HEK293T (cell line): Measurements from ENCODE around the gene IFIT1B.
"Not testable (repeated sequence)": the region's sequence is repeated elsewhere in the genome, so short reads cannot be mapped to it uniquely, and the experiment has no call there.

ENCODE experiments used
- CTCF ChIA-PET: fragments of 350-600 bp; formaldehyde crosslinking; extraction: SDS; loops from one replicate; lab custom pipeline; 2021; ENCODE audit warnings: antibody characterized with exemption, inconsistent platforms; lab: Yijun Ruan, JAX
- POLR2A ChIA-PET: fragments of 350-600 bp; formaldehyde crosslinking; extraction: SDS; loops from one replicate; lab custom pipeline; 2020; ENCODE audit warnings: antibody characterized with exemption, inconsistent platforms; lab: Yijun Ruan, JAX
- DNase-seq: peaks from one replicate; pipeline ENCODE4 v3.0.0; 2012; ENCODE audit warnings: mixed read lengths; ENCODE audit errors: extremely low spot score
- ARNT ChIP-seq: fragments of 450-650 bp; IDR thresholded peaks from 2 replicates; pipeline ENCODE4 v1.6.1; 2017; ENCODE audit warnings: mild to moderate bottlenecking
- BHLHE40 ChIP-seq: fragments of 450-650 bp; IDR thresholded peaks from 2 replicates; pipeline ENCODE4 v1.6.1; 2016; ENCODE audit warnings: mild to moderate bottlenecking, moderate library complexity, borderline replicate concordance
- CTBP1 ChIP-seq: fragments of 450-650 bp; IDR thresholded peaks from 2 replicates; pipeline ENCODE4 v1.6.1; 2016; ENCODE audit warnings: borderline replicate concordance
- ELF4 ChIP-seq: fragments of 450-650 bp; IDR thresholded peaks from 2 replicates; pipeline ENCODE4 v1.6.1; 2017; ENCODE audit warnings: antibody characterized with exemption
- FOXA1 ChIP-seq: fragments of 450-650 bp; IDR thresholded peaks from 2 replicates; pipeline ENCODE4 v1.6.1; 2016; ENCODE audit warnings: mild to moderate bottlenecking
- FOXK2 ChIP-seq: fragments of 450-650 bp; IDR thresholded peaks from 2 replicates; pipeline ENCODE4 v1.6.1; 2016; ENCODE audit warnings: mild to moderate bottlenecking
- FOXM1 ChIP-seq: fragments of 450-650 bp; IDR thresholded peaks from 2 replicates; pipeline ENCODE4 v1.6.1; 2017; ENCODE audit warnings: mild to moderate bottlenecking, borderline replicate concordance
- HDGF ChIP-seq: fragments of 450-650 bp; IDR thresholded peaks from 2 replicates; pipeline ENCODE4 v1.6.1; 2017; ENCODE audit warnings: antibody characterized with exemption, borderline replicate concordance
- L3MBTL2 ChIP-seq: fragments of 450-650 bp; conservative IDR thresholded peaks from 2 replicates; pipeline ENCODE4 v1.6.1; 2016; ENCODE audit warnings: mild to moderate bottlenecking
- LEF1 ChIP-seq: fragments of 450-650 bp; IDR thresholded peaks from 2 replicates; pipeline ENCODE4 v1.6.1; 2017; ENCODE audit warnings: mild to moderate bottlenecking, borderline replicate concordance
- NFRKB ChIP-seq: fragments of 450-650 bp; IDR thresholded peaks from 2 replicates; pipeline ENCODE4 v1.6.1; 2016; ENCODE audit warnings: mild to moderate bottlenecking, moderate library complexity
- PKNOX1 ChIP-seq: fragments of 450-650 bp; IDR thresholded peaks from 2 replicates; pipeline ENCODE4 v1.6.1; 2016
- SP1 ChIP-seq: fragments of 450-650 bp; IDR thresholded peaks from 2 replicates; pipeline ENCODE4 v1.6.1; 2017
- SUZ12 ChIP-seq: fragments of 450-650 bp; IDR thresholded peaks from 2 replicates; pipeline ENCODE4 v1.6.1; 2016; ENCODE audit warnings: mild to moderate bottlenecking
- TARDBP ChIP-seq: fragments of 450-650 bp; IDR thresholded peaks from 2 replicates; pipeline ENCODE4 v1.6.1; 2016
- ZNF384 ChIP-seq: fragments of 450-650 bp; IDR thresholded peaks from 2 replicates; pipeline ENCODE4 v1.6.1; 2016

IFIT1B gene

GRCh38 chr10:89377705-89378637, at the start of gene IFIT1B:
Gene IFIT1B (plus strand): TSS chr10:89378056. CDS start chr10:89378136, 80 bp downstream.
- no peak for TF ChIP-seq SP1
- no peak for TF ChIP-seq FOXM1
- no peak for TF ChIP-seq SUZ12
- no peak for TF ChIP-seq BHLHE40
- no peak for TF ChIP-seq PKNOX1
- no peak for TF ChIP-seq FOXA1
- TF ChIP-seq NFRKB, result no peak
- TF ChIP-seq ZNF384, result no peak
- TF ChIP-seq HDGF, result no peak
- no peak for TF ChIP-seq ARNT
- no peak for TF ChIP-seq TARDBP
- no peak for TF ChIP-seq CTBP1
- no peak for TF ChIP-seq ELF4
- TF ChIP-seq FOXK2, result no peak
- TF ChIP-seq L3MBTL2, result no peak
- no peak for TF ChIP-seq LEF1
- ChIA-PET POLR2A (no interaction called here), CTCF (interaction anchor here (1.4 kb wide), 1 partner anchor 9 kb away, joined by 3 read pairs; no protein-coding TSS in a partner anchor)
- peak; percentile 30 for DNase-seq

GRCh38 chr10:89329151-89329550, 48.7 kb upstream of the IFIT1B start:
- ChIA-PET CTCF (no interaction called here), POLR2A (no interaction called here)
- TF ChIP-seq ARNT (no peak), TARDBP (no peak), FOXM1 (no peak), HDGF (no peak), PKNOX1 (no peak), SUZ12 (no peak), FOXA1 (no peak), NFRKB (no peak), L3MBTL2 (no peak), CTBP1 (no peak), ZNF384 (no peak), FOXK2 (no peak), LEF1 (no peak), BHLHE40 (no peak), SP1 (no peak), ELF4 (no peak)
- DNase-seq, result no peak

DNA sequence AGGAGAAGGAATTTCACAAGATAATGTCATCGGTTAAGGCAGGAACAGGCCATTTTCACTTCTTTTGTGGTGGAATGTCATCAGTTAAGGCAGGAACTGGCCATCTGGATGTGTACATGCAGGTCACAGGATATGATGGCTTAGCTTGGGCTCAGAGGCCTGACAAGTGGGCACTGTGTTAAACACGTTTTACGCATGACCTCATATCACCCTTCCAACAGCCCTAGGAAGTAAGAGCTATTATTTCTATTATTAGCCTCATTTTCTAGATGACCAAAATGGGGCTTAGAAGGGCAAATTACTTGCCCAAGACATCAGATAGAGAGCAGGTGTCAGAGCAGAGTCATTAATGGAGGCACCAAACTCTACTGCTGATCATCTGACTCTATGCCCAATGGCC, 47.8 kb upstream of the IFIT1B start:
- CTCF ChIA-PET, POLR2A ChIA-PET, DNase-seq: not testable (repeated sequence)

DNA sequence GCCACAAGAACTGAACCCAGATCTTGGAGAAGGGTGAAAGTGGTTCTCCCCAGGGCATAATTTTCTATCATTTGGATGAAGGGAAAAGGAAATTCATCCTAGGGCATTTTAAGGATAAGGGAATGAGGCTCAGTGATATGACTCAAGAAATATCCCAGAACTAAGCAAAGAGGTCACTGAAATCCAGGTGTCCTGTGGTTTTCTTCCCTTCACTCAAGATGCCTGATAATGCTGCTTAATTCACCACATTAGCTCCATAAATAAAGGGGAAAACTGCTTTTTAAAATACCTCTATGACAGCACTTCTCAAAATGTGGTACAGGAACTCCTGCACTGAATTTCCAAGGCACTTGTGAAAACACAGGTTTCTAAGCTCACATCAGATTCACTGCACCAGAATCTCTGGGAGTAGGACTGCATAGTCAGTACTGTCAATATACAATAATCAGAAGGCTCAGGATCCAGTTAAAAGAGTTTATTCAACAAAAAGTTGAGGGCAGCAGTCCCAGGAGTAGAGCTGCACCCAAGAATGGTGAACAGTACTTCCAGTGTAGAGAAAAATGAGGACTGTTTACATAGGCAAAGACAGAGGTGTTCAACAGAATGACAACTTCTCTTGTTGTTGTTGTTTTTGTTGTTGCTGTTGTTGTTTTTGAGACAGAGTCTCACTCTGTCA, 47.2 kb upstream of the IFIT1B start:
- ChIA-PET POLR2A (no interaction called here), CTCF (no interaction called here)
- no peak for DNase-seq
- TF ChIP-seq ARNT (no peak), TARDBP (no peak), SUZ12 (no peak)

DNA sequence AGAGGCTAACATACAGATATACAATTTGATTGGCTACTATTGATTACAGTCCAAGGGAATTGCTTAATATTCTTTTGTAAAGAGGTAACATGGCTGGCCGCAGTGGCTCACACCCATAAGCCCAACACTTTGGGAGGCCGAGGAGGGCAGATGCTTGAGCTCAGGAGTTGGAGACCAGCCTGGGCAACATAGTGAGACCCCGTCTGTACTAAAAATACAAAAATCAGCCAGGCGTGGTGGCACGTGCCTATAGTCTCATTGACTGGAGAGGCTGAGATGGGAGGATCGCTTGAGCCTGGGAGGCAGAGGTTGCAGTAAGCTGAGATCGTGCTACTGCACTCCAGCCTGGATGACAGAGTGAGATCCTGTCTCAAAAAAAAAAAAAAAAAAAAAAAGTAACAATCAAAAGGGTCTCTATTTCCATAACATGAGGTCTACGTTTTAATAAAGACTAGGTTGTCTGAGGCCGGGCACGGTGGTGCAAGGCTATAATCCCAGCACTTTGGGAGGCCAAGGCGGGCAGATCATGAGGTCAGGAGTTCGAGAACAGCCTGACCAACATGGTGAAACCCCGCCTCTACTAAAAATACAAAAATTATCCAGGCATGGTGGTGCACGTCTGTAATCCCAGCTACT, 46.3 kb upstream of the IFIT1B start:
- POLR2A ChIA-PET, CTCF ChIA-PET, DNase-seq: not testable (repeated sequence)

GRCh38 chr10:89332123-89332633, 45.7 kb upstream of the IFIT1B start:
- CTCF ChIA-PET, result no interaction called here
- no peak for DNase-seq
- TF ChIP-seq TARDBP (no peak), SP1 (no peak), L3MBTL2 (no peak), NFRKB (no peak), CTBP1 (no peak), PKNOX1 (no peak), FOXA1 (no peak), ELF4 (no peak), LEF1 (no peak), HDGF (no peak), FOXM1 (no peak), BHLHE40 (no peak), SUZ12 (no peak), FOXK2 (no peak), ZNF384 (no peak), ARNT (no peak)
- POLR2A ChIA-PET, result no interaction called here
